KMS-11 (cell line): ENCODE data around the gene PKP3.
"Not testable (repeated sequence)": the region's sequence is repeated elsewhere in the genome, so short reads cannot be mapped to it uniquely, and the experiment has no call there.

Experiments
- H2AFZ ChIP-seq: fragments of 200-600 bp; sonication (generic); 2 replicates; pipeline ENCODE4 v1.6.1; 2016; ENCODE audit warnings: antibody characterized with exemption, mixed run types, low read depth
- H3K27ac ChIP-seq: fragments of 200-600 bp; sonication (generic); 2 replicates; pipeline ENCODE4 v1.6.1; 2016; ENCODE audit warnings: mild to moderate bottlenecking, mixed run types
- H3K27me3 ChIP-seq: fragments of 200-600 bp; sonication (generic); 2 replicates; pipeline ENCODE4 v1.6.1; 2017; ENCODE audit warnings: mild to moderate bottlenecking, low read depth, mixed run types, moderate library complexity; ENCODE audit not compliant: insufficient read depth
- H3K36me3 ChIP-seq: fragments of 200-600 bp; sonication (generic); 2 replicates; pipeline ENCODE4 v1.6.1; 2017; ENCODE audit warnings: mild to moderate bottlenecking, mixed run types; ENCODE audit not compliant: insufficient read depth
- H3K4me1 ChIP-seq: fragments of 200-600 bp; sonication (generic); 2 replicates; pipeline ENCODE4 v1.6.1; 2016; ENCODE audit warnings: mild to moderate bottlenecking, low read depth, mixed run types; ENCODE audit not compliant: poor library complexity, severe bottlenecking
- H3K4me2 ChIP-seq: fragments of 200-600 bp; sonication (generic); 2 replicates; pipeline ENCODE4 v1.7.0; 2016; ENCODE audit warnings: mild to moderate bottlenecking, mixed run types
- H3K4me3 ChIP-seq: fragments of 200-600 bp; sonication (generic); IDR thresholded peaks from 2 replicates; pipeline ENCODE4 v1.6.1; 2017; ENCODE audit warnings: low read depth, low read length, mixed read lengths; ENCODE audit not compliant: insufficient read depth
- H3K79me2 ChIP-seq: fragments of 200-600 bp; sonication (generic); 2 replicates; pipeline ENCODE4 v1.6.1; 2016; ENCODE audit warnings: low read depth, mixed run types; ENCODE audit not compliant: insufficient read depth
- H3K9ac ChIP-seq: fragments of 200-600 bp; sonication (generic); 2 replicates; pipeline ENCODE4 v1.6.1; 2016; ENCODE audit warnings: mild to moderate bottlenecking, mixed run types
- H4K20me1 ChIP-seq: fragments of 200-600 bp; sonication (generic); 2 replicates; pipeline ENCODE4 v1.6.1; 2016; ENCODE audit warnings: mild to moderate bottlenecking, mixed run types; ENCODE audit not compliant: insufficient read depth
- CTCF ChIP-seq: fragments of 200-600 bp; sonication (generic); conservative IDR thresholded peaks from 2 replicates; pipeline ENCODE4 v1.6.1; 2017; ENCODE audit warnings: low read depth, mild to moderate bottlenecking, antibody characterized with exemption, low read length, moderate library complexity, mixed read lengths

The PKP3 gene

GRCh38 chr11:433111-433510 lies 39.1 kb downstream of the PKP3 start:
- no peaks in the 10 kb centered on the region for H3K36me3 ChIP-seq
- H3K4me3 ChIP-seq = no peak overlapping the region
- no peaks in the 10 kb centered on the region for H3K27me3 ChIP-seq
- no peaks in the 10 kb centered on the region for H3K4me1 ChIP-seq
- H3K79me2 ChIP-seq = no peaks in the 10 kb centered on the region
- H2AFZ ChIP-seq = no peak overlapping the region
- no peak for TF ChIP-seq CTCF
- no peak overlapping the region for H3K4me2 ChIP-seq
- no peak overlapping the region for H3K27ac ChIP-seq
- no peaks in the 10 kb centered on the region for H4K20me1 ChIP-seq
- no peak overlapping the region for H3K9ac ChIP-seq

DNA sequence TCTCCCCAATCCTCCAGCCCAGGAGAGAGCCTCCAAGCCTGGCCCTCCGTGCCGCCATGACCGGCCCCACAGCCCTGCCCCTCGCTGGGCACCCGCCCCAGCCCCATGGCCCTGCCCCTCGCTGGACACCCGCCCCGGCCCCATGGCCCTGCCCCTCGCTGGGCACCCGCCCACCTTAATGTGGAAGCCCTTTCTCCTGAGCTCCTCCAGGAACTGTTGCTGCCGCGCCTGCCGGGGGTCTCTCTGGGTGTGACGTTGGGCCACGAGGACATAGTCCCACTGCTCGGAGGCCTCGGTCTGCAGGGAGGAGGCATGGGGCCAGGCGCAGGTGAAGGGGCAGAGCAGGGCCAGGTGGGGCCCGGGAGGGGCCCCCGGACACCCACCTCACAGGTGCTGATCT lies 39.6 kb downstream of the PKP3 start:
- Histone ChIP-seq H3K36me3 (no peaks in the 10 kb centered on the region), H3K27me3 (no peaks in the 10 kb centered on the region), H3K4me3 (no peak overlapping the region), H3K4me2 (no peak overlapping the region), H4K20me1 (no peaks in the 10 kb centered on the region), H2AFZ (no peak overlapping the region), H3K9ac (no peak overlapping the region), H3K4me1 (no peaks in the 10 kb centered on the region), H3K79me2 (no peaks in the 10 kb centered on the region), H3K27ac (no peak overlapping the region)
- TF ChIP-seq CTCF = no peak

DNA sequence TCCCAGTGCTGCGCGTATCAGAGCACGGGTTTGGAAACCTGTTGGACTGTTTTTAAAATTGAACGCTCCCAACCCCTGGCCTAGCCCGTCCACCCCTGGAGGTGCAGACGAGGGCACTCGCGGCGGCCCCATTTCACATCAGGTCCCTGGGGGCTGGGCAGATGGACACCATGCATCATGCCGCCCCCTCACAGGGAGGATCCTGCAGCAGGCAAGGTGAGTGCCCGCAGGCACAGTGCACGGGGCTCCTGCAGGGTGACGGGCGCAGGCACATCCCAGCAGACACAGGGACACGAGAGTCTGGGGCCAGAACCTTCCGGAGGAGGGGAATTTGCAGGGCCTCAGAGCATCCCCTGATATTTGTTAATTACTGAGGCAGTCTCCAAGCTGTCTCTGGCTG lies 40.5 kb downstream of the PKP3 start:
- Histone ChIP-seq H4K20me1 (no peaks in the 10 kb centered on the region), H3K4me1 (no peaks in the 10 kb centered on the region), H2AFZ (no peak overlapping the region), H3K79me2 (no peaks in the 10 kb centered on the region), H3K9ac (no peak overlapping the region), H3K27me3 (no peaks in the 10 kb centered on the region), H3K36me3 (no peaks in the 10 kb centered on the region), H3K27ac (no peak overlapping the region), H3K4me3 (no peak overlapping the region), H3K4me2 (no peak overlapping the region)
- TF ChIP-seq CTCF = no peak

DNA sequence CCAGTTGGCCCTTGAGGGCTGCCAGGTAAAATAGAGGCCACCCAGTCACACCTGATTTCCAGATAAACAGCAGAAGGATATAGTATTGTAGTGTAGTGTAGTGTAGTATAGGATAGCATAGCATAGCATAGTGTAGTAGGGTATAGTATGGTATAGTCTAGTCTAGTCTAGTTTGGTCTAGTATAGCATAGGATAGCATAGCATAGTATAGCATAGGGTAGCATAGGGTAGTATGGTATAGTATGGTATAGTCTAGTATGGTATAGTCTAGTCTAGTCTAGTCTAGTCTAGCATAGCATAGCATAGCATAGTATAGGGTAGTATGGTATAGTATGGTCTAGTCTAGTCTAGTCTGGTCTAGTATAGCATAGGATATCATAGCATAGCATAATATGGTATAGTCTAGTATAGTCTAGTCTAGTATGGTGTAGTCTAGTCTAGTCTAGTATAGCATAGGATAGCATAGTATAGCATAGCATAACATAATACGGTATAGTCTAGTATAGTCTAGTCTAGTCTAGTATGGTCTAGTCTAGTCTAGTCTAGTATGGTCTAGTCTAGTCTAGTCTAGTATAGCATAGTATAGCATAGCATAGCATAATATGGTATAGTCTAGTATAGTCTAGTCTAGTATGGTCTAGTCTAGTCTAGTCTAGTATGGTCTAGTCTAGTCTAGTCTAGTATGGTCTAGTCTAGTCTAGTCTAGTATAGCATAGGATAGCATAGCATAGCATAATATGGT lies 41.2 kb downstream of the PKP3 start:
- not testable (repeated sequence) for H3K4me3 ChIP-seq

DNA sequence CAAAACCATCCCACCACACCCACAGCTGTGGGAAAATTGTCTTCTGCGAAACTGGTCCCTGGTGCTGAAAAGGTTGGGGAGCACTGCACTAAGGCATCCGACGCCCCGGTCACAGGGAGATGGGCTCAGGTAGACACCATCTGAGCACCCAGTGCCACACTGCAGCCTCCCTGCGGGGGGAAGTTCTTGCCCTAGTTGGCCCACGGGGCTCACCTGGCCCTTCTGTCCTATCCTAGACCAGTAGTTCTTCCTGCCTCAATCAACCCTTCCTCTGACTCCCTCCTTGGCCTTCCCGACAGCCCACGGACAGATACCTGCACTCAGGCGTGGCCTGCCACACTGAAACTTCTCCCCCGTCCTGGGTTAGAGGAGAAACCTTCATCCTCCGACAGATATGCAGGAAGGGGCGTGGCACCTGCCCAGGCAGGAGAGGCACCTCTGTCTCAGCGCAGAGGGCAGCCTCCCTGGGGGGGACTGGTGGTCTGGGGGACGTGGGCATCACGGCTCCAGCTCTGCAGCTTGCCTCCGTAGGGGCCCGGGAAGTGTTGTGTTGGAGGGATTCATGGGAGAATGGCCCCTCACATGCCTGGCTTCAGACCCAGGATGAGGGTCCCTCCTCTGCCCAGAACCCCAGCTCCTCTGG lies 43.3 kb downstream of the PKP3 start:
- peaks cover 8% of the 10 kb centered on the region for H3K4me1 ChIP-seq
- H3K4me3 ChIP-seq = no peak overlapping the region
- no peaks in the 10 kb centered on the region for H4K20me1 ChIP-seq
- H3K36me3 ChIP-seq = no peaks in the 10 kb centered on the region
- no peaks in the 10 kb centered on the region for H3K27me3 ChIP-seq
- no peak overlapping the region for H2AFZ ChIP-seq
- no peak overlapping the region for H3K4me2 ChIP-seq
- no peak overlapping the region for H3K9ac ChIP-seq
- no peak for TF ChIP-seq CTCF
- H3K27ac ChIP-seq = no peak overlapping the region
- no peaks in the 10 kb centered on the region for H3K79me2 ChIP-seq

More for the DNA sequence above, 41.2 kb downstream of the PKP3 start:
- H4K20me1 ChIP-seq, H3K4me2 ChIP-seq, H3K9ac ChIP-seq, H3K27ac ChIP-seq, H3K4me1 ChIP-seq, H3K79me2 ChIP-seq, H3K36me3 ChIP-seq, H2AFZ ChIP-seq, H3K27me3 ChIP-seq: not testable (repeated sequence)
